Body of pancreas (tissue), 4 donors: Measurements from ENCODE around the gene LRP8. TPM values are rescaled to one million over a fixed set of nuclear protein-coding genes. Genes with fewer than 3 reads are reported as not detected.

ENCODE experiments used
- ATAC-seq: fragments of 150-250 bp; one replicate; pipeline ENCODE4 v1.9.1; 2016
- DNase-seq, 4 donors: peaks; one replicate each; pipeline ENCODE4 v3.0.0-alpha.2; 2019
- H3K27ac ChIP-seq, 4 donors: fragments of 200-600 bp; sonication (generic); 1 replicate in 3 of 4; 2 replicates in 1 of 4; pipeline versions ENCODE4 v1.5.1 to v1.6.1; 2016 to 2019; ENCODE audit warnings: mild to moderate bottlenecking in 1 of 4, mixed read lengths in 1 of 4, moderate library complexity in 1 of 4
- H3K27me3 ChIP-seq, 2 donors: fragments of 200-600 bp; sonication (generic); one replicate each; pipeline ENCODE4 v1.6.0; 2016; ENCODE audit warnings: mild to moderate bottlenecking in 1 of 2
- H3K36me3 ChIP-seq, 2 donors: fragments of 200-600 bp; sonication (generic); replicated peaks in 1 of 2; 2 replicates each; pipeline ENCODE4 v1.5.1; 2016; ENCODE audit warnings: low read depth in 2 of 2; ENCODE audit not compliant: insufficient read depth in 1 of 2
- H3K4me1 ChIP-seq: fragments of 200-600 bp; sonication (generic); one replicate; pipeline ENCODE4 v1.6.0; 2016
- H3K4me3 ChIP-seq, 2 donors: fragments of 200-600 bp; sonication (generic); 1 replicate in 1 of 2; 2 replicates in 1 of 2; pipeline ENCODE4 v1.5.1; 2016 to 2019
- H3K9me3 ChIP-seq, 3 donors: fragments of 200-600 bp; sonication (generic); 1 replicate in 2 of 3; 2 replicates in 1 of 3; pipeline ENCODE4 v1.5.1; 2016
- CTCF ChIP-seq, 7 experiments: fragments of 450-650 bp in 4 of 7; fragments of 200-600 bp in 3 of 7; sonication (generic) in 3 of 7; IDR thresholded peaks; one replicate each; pipeline ENCODE4 v1.5.1; 2016 to 2019; ENCODE audit warnings: antibody characterized with exemption in 7 of 7
- POLR2A ChIP-seq, 3 donors: fragments of 450-650 bp; IDR thresholded peaks; one replicate each; pipeline ENCODE4 v1.6.1; 2016; ENCODE audit warnings: antibody characterized with exemption in 3 of 3, mild to moderate bottlenecking in 2 of 3
- WGBS, 2 donors: methylation state at CpG; one replicate each; pipeline ENCODE4 v1.1.5; 2017; 5-methylcytosine and 5-hydroxymethylcytosine counted together
- intact Hi-C: fragments of 100-400 bp; cut with DNase I; formaldehyde crosslinking; loops from one replicate; pipeline ENCODE4 v1.15.1; 2023
- total RNA-seq, 2 donors: library from RNA; depleted of rRNA; stranded (reverse); fragments of >200 nt; gene quantifications; one replicate each; pipeline ENCODE4 v1.1.0, GENCODE V29; 2016

The LRP8 gene
- total RNA-seq, 2 donors from 2014 or later = 1.3 to 4.2 TPM

- no peak overlapping the region for H3K27ac ChIP-seq
- H3K4me1 ChIP-seq = peaks cover 19% of the 10 kb centered on the region
- H3K27me3 ChIP-seq = no peaks in the 10 kb centered on the region
- H3K36me3 ChIP-seq = no peaks in the 10 kb centered on the region
- DNase-seq = no peak
- H3K9me3 ChIP-seq = no peaks in the 10 kb centered on the region
- 82 to 86% methylated on average over 10 to 11 of the region's 11 CpGs for WGBS, 2 donors
- TF ChIP-seq CTCF (IDR thresholded peaks at IDR 0.05) (no peak), POLR2A (IDR thresholded peaks at IDR 0.05) (no peak)
- ATAC-seq = no peak
- H3K4me3 ChIP-seq = no peak overlapping the region
- intact Hi-C loops = no loop called here
Observed at GRCh38 chr1:53321776-53322602, 5.9 kb downstream of the LRP8 start.

GRCh38 chr1:53321366-53321765, 6.5 kb downstream of the LRP8 start:
- Histone ChIP-seq H3K27me3 (no peaks in the 10 kb centered on the region), H3K4me3 (no peak overlapping the region), H3K36me3 (no peaks in the 10 kb centered on the region), H3K27ac (no peak overlapping the region), H3K4me1 (peaks cover 13% of the 10 kb centered on the region), H3K9me3 (no peaks in the 10 kb centered on the region)
- DNase-seq (no peak), ATAC-seq (no peak)
- TF ChIP-seq CTCF (IDR thresholded peaks at IDR 0.05) = no peak
- no peak for TF ChIP-seq POLR2A (IDR thresholded peaks at IDR 0.05)
- WGBS, 2 donors = 88 to 90% methylated on average over 5 of the region's 5 CpGs
- intact Hi-C loops = no loop called here

GRCh38 chr1:53320646-53321045, 7.2 kb downstream of the LRP8 start:
- Histone ChIP-seq H3K4me3 (no peak overlapping the region), H3K9me3 (no peaks in the 10 kb centered on the region), H3K36me3 (no peaks in the 10 kb centered on the region), H3K27ac (no peak overlapping the region), H3K27me3 (no peaks in the 10 kb centered on the region), H3K4me1 (peaks cover 7% of the 10 kb centered on the region)
- ATAC-seq (no peak), DNase-seq (no peak)
- TF ChIP-seq CTCF (IDR thresholded peaks at IDR 0.05) (no peak), POLR2A (IDR thresholded peaks at IDR 0.05) (no peak)
- 92 to 94% methylated on average over 7 of the region's 7 CpGs for WGBS, 2 donors
- intact Hi-C loops = no loop called here

- H3K27me3 ChIP-seq = no peaks in the 10 kb centered on the region
- no peak overlapping the region for H3K27ac ChIP-seq
- 84 to 85% methylated on average over 14 to 20 of the region's 20 CpGs for WGBS, 2 donors
- no peaks in the 10 kb centered on the region for H3K9me3 ChIP-seq
- H3K4me1 ChIP-seq = peaks cover 5% of the 10 kb centered on the region
- DNase-seq (no peak), ATAC-seq (no peak)
- H3K4me3 ChIP-seq = no peak overlapping the region
- no peaks in the 10 kb centered on the region for H3K36me3 ChIP-seq
- TF ChIP-seq CTCF (IDR thresholded peaks at IDR 0.05) = no peak
- TF ChIP-seq POLR2A (IDR thresholded peaks at IDR 0.05) = no peak
- intact Hi-C loops = no loop called here
Observed at GRCh38 chr1:53319296-53320101, 8.4 kb downstream of the LRP8 start.
